HL-60 (cell line): Measurements from ENCODE around the gene ALKAL2.

ENCODE experiments used
- DNase-seq, 2 experiments: peaks; one replicate each; pipeline ENCODE4 v3.0.0-alpha.2; 2010 to 2020; ENCODE audit warnings: low read depth in 1 of 2, low spot score in 1 of 2
- H3K27ac ChIP-seq: fragments of 250-450 bp; sonication (Bioruptor Pico); replicated peaks from 2 replicates; pipeline ENCODE4 v1.5.1; 2020; ENCODE audit warnings: mild to moderate bottlenecking, moderate library complexity
- H3K27me3 ChIP-seq: fragments of 250-450 bp; sonication (Bioruptor Pico); 2 replicates; pipeline ENCODE4 v1.5.1; 2021; ENCODE audit warnings: mild to moderate bottlenecking, moderate library complexity; ENCODE audit not compliant: insufficient read depth, poor library complexity, severe bottlenecking
- H3K4me3 ChIP-seq: replicated peaks from 2 replicates; pipeline ENCODE4 v1.5.1; 2011; ENCODE audit warnings: mild to moderate bottlenecking, control low read depth, low read length; ENCODE audit not compliant: insufficient read depth
- GABPA ChIP-seq: IDR thresholded peaks from 2 replicates; pipeline ENCODE4 v1.6.1; 2012; ENCODE audit warnings: low read depth
- POLR2AphosphoS5 ChIP-seq: IDR thresholded peaks from 2 replicates; pipeline ENCODE4 v1.6.1; 2012; ENCODE audit warnings: low read depth
- SPI1 ChIP-seq: IDR thresholded peaks from 2 replicates; pipeline ENCODE4 v1.6.1; 2012; ENCODE audit warnings: low read depth, mild to moderate bottlenecking, borderline replicate concordance
- TF ChIP-seq, protein P1 (sequence below): IDR thresholded peaks from one replicate; pipeline ENCODE4 v1.5.1; 2011; ENCODE audit warnings: low read length, control low read depth, inconsistent platforms; ENCODE audit not compliant: insufficient read depth
- TF ChIP-seq, protein P2 (sequence below): IDR thresholded peaks from 2 replicates; pipeline ENCODE4 v1.6.1; 2012; ENCODE audit warnings: low read depth; ENCODE audit not compliant: insufficient replicate concordance

ALKAL2 gene

GRCh38 chr2:262117-262516 lies 25.8 kb downstream of the ALKAL2 start:
- H3K4me3 ChIP-seq, result no peak overlapping the region
- H3K27ac ChIP-seq, result no peak overlapping the region
- H3K27me3 ChIP-seq, result no peaks in the 10 kb centered on the region
- no peak for DNase-seq
- no peak for TF ChIP-seq POLR2AphosphoS5
- TF ChIP-seq SPI1, result no peak
- TF ChIP-seq, protein P1, sequence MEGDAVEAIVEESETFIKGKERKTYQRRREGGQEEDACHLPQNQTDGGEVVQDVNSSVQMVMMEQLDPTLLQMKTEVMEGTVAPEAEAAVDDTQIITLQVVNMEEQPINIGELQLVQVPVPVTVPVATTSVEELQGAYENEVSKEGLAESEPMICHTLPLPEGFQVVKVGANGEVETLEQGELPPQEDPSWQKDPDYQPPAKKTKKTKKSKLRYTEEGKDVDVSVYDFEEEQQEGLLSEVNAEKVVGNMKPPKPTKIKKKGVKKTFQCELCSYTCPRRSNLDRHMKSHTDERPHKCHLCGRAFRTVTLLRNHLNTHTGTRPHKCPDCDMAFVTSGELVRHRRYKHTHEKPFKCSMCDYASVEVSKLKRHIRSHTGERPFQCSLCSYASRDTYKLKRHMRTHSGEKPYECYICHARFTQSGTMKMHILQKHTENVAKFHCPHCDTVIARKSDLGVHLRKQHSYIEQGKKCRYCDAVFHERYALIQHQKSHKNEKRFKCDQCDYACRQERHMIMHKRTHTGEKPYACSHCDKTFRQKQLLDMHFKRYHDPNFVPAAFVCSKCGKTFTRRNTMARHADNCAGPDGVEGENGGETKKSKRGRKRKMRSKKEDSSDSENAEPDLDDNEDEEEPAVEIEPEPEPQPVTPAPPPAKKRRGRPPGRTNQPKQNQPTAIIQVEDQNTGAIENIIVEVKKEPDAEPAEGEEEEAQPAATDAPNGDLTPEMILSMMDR, result no peak
- no peak for TF ChIP-seq GABPA
- TF ChIP-seq, protein P2, sequence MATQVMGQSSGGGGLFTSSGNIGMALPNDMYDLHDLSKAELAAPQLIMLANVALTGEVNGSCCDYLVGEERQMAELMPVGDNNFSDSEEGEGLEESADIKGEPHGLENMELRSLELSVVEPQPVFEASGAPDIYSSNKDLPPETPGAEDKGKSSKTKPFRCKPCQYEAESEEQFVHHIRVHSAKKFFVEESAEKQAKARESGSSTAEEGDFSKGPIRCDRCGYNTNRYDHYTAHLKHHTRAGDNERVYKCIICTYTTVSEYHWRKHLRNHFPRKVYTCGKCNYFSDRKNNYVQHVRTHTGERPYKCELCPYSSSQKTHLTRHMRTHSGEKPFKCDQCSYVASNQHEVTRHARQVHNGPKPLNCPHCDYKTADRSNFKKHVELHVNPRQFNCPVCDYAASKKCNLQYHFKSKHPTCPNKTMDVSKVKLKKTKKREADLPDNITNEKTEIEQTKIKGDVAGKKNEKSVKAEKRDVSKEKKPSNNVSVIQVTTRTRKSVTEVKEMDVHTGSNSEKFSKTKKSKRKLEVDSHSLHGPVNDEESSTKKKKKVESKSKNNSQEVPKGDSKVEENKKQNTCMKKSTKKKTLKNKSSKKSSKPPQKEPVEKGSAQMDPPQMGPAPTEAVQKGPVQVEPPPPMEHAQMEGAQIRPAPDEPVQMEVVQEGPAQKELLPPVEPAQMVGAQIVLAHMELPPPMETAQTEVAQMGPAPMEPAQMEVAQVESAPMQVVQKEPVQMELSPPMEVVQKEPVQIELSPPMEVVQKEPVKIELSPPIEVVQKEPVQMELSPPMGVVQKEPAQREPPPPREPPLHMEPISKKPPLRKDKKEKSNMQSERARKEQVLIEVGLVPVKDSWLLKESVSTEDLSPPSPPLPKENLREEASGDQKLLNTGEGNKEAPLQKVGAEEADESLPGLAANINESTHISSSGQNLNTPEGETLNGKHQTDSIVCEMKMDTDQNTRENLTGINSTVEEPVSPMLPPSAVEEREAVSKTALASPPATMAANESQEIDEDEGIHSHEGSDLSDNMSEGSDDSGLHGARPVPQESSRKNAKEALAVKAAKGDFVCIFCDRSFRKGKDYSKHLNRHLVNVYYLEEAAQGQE, result no peak

DNA sequence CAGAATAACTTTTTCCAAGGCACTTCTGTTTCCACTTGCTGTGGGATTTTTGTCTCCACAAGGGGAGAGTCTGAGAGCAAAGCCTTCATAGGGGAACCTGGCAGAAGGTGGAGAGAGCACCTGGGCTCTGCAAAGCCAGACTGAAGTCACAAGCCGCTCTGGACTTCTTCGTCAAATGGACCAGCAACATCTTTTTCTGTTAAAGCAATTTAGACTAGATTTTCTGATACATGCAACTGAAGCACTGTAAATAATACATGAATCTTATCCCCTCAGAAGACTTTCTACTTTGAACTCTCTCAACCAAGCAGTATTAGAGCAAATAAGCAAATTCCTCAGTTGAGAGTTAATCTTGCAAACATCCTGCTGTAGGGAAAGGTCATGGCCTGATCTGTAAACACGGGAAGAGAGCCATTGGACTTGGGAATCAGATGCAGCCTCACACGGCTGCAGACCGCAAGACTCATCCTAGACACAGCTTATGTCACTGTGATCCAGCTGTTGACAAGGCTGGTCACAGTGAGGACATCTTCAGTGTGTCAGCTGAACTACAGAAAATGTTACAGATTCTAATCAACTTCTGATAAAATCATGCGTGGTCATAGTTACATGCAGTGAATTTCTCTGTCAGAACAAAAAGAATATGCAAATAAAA lies 27.3 kb downstream of the ALKAL2 start:
- no peak for DNase-seq
- H3K27me3 ChIP-seq, result no peaks in the 10 kb centered on the region
- TF ChIP-seq SPI1 (no peak), POLR2AphosphoS5 (no peak), GABPA (no peak)
- TF ChIP-seq, protein P2, result no peak
- TF ChIP-seq, protein P1, result no peak
- H3K4me3 ChIP-seq, result no peak overlapping the region
- no peak overlapping the region for H3K27ac ChIP-seq

- no peak for TF ChIP-seq SPI1
- no peak for TF ChIP-seq GABPA
- TF ChIP-seq, protein P1, result no peak
- TF ChIP-seq, protein P2, result no peak
- TF ChIP-seq POLR2AphosphoS5, result no peak
- Histone ChIP-seq H3K27ac (no peak overlapping the region), H3K4me3 (no peak overlapping the region), H3K27me3 (no peaks in the 10 kb centered on the region)
- DNase-seq, result no peak
These were observed 28.0 kb downstream of the ALKAL2 start for GRCh38 chr2:259789-260331.
